Measurements from ENCODE around the gene NCK2. TPM values are rescaled to one million over a fixed set of nuclear protein-coding genes. Genes with fewer than 3 reads are reported as not detected.

NCK2 gene
- total RNA-seq, 3 donors from 2014 or later, result 71.6 to 79.1 (median 73.5) TPM

DNA sequence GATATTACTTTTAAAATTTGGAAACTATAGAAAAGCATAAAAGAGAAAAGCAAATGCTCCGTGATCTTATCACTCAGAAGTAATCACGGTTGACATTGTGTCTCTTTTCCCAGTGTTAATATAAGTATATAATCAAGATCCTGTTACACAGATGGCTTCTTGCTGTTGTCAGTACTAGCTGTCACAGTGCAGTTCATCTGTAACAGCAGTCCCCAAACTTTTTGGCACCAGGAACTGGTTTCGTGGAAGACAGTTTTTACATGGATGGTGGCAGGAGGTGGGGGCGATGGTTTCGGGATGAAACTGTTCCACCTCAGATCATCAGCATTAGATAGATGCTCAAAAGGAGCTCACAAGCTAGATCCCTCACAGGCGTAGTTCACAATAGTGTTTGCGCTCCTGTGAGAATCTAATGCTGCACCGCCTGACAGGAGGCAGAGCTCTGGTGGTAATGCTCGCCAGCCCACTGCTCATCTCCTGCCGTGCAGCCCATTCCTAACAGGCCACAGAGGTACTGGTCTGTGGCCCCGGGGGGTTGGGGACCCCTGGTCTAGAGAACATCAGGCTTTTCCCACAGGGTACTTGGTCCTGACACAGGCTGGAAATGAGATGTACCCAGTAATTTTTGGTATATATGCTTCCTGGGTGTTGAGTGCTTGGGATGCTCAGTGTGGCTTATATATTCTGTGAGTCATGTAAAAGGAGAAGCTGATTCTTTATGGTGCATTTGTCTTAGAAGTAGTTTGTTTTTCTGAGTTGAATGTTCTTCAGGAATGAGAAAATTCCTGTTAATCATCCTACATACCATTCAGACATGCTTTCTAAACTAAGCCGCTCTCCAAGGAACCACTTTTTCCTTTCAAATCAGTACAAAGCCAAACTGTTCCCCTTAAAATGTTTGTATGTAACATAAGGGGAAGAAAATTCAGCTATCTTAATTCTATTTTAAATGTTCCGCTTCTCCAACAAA is 121.8 kb downstream of the NCK2 start:
- ATAC-seq (no peak), DNase-seq (no peak)
- Mint-ChIP-seq H3K27me3 (ENCODE audit: low read depth) (no peaks in the 10 kb centered on the region), H3K4me3 (no peak overlapping the region), H3K9me3 (no peaks in the 10 kb centered on the region), H3K4me1 (ENCODE audit: low read depth) (peaks cover 88% of the 10 kb centered on the region), H3K36me3 (ENCODE audit: insufficient read depth) (peaks cover 33% of the 10 kb centered on the region)

DNA sequence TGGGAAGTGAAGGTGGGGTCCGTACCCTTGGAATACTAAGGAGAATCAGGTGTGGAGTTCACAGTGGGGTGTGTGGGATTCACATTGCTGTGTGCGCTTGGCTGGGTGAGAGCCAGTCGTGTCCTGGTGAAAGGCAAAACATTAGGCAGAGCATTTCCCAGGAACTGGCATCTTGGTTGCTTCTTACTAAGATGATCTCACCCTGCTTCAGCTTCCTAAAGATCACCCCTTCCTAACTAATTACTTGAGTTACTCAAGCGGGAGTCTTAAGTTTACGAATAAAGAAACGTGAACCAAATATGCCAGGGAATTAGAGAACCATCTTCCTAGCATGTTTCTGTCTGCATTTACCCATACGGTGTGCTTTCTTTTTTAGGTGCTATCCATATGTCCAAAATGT is 122.9 kb downstream of the NCK2 start:
- no peak for DNase-seq
- peaks cover 90% of the 10 kb centered on the region for H3K4me1 Mint-ChIP-seq (ENCODE audit: low read depth)
- H3K36me3 Mint-ChIP-seq (ENCODE audit: insufficient read depth), result peaks cover 37% of the 10 kb centered on the region
- no peaks in the 10 kb centered on the region for H3K27me3 Mint-ChIP-seq (ENCODE audit: low read depth)
- ATAC-seq, result no peak
- H3K4me3 Mint-ChIP-seq, result no peak overlapping the region
- H3K9me3 Mint-ChIP-seq, result no peaks in the 10 kb centered on the region

DNA sequence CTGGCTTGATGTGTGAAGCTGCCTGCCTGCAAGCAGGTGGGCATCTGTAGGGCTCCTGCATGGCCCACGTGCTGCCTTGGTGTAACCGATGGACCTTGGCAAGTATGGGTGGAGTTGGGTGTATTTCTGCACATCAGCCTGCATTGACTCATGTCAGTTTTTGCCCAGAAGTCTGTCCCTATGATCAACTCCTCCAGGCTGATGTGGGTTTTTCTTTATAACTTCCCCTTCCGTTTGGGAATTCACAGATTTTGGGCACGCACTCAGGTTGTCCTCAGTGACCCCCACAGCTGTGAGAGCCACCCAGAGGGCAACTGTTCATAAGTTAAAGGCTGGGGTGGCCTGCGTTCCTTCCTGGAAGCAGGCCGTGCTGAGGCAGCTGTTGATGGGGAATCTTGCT is 123.3 kb downstream of the NCK2 start:
- H3K36me3 Mint-ChIP-seq (ENCODE audit: insufficient read depth), result peaks cover 35% of the 10 kb centered on the region
- H3K4me3 Mint-ChIP-seq, result no peak overlapping the region
- DNase-seq (no peak), ATAC-seq (no peak)
- H3K4me1 Mint-ChIP-seq (ENCODE audit: low read depth), result peaks cover 90% of the 10 kb centered on the region
- no peaks in the 10 kb centered on the region for H3K9me3 Mint-ChIP-seq
- no peaks in the 10 kb centered on the region for H3K27me3 Mint-ChIP-seq (ENCODE audit: low read depth)

DNA sequence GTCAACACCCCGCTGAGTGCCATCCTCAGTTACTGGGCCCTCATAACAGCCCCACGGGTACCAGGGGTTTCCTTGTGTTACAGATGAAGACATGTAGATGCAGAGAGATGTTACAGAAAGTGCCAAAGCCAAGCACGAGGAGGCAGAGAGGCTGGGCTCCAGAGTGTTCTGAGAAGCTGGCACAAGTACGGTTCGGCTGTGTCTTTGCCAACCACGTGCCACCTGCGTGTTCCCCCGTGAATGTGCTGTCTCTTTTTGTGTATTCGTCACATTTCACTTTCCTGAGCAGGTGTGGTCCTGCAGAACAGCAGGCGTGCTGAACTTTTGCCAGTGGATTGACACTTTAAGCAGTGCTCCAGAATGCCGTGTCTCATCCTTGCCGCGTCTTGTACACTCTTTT is 124.6 kb downstream of the NCK2 start:
- ATAC-seq, result no peak
- Mint-ChIP-seq H3K9me3 (no peaks in the 10 kb centered on the region), H3K4me3 (no peak overlapping the region), H3K4me1 (ENCODE audit: low read depth) (peaks cover 90% of the 10 kb centered on the region), H3K36me3 (ENCODE audit: insufficient read depth) (peaks cover 29% of the 10 kb centered on the region), H3K27me3 (ENCODE audit: low read depth) (no peaks in the 10 kb centered on the region)
- no peak for DNase-seq

DNA sequence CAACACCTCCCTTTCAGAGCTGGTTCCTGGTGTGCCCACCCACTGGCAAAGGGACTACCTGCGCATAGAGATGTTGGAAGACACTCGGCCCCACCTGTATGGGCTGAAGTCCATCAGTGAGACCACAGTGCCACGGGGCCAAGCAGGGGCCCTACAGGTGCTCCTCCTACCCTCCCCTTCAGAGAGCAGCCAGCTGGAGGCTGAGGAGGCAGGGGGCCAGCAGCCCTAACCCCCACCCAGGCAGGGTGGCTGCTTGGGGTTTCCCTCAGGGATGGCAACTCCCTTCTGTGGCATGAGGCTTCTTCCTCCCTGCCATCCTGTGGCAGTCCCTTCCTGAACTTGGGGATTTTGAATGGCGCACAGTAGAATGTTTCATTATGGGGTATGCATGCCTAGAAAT is 125.3 kb downstream of the NCK2 start:
- Mint-ChIP-seq H3K4me1 (ENCODE audit: low read depth) (peaks cover 89% of the 10 kb centered on the region), H3K9me3 (no peaks in the 10 kb centered on the region), H3K4me3 (no peak overlapping the region), H3K27me3 (ENCODE audit: low read depth) (no peaks in the 10 kb centered on the region), H3K36me3 (ENCODE audit: insufficient read depth) (peaks cover 27% of the 10 kb centered on the region)
- DNase-seq (no peak), ATAC-seq (no peak)

DNA sequence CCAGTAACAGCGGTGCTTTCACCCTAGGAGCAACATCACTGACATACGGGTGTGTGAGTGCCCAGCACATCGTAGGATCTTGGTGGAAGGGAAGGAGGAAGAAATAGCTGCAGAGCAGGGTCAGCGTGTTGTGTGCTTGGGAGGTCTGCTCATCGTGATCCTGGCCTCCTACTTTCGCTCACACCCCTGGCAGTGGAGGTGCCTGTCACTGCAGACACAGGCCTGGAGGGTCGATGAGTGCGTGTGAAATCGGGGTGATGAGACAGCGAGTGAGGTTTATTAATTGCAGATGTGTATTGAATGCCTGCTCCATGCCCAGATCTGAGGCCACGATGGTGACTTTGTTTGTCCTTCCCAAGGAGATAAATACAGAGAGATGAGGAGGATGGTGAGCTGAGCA is 126.1 kb downstream of the NCK2 start:
- peaks cover 32% of the 10 kb centered on the region for H3K36me3 Mint-ChIP-seq (ENCODE audit: insufficient read depth)
- no peak for DNase-seq
- H3K27me3 Mint-ChIP-seq (ENCODE audit: low read depth), result no peaks in the 10 kb centered on the region
- no peaks in the 10 kb centered on the region for H3K9me3 Mint-ChIP-seq
- H3K4me3 Mint-ChIP-seq, result no peak overlapping the region
- no peak for ATAC-seq
- peaks cover 90% of the 10 kb centered on the region for H3K4me1 Mint-ChIP-seq (ENCODE audit: low read depth)

DNA sequence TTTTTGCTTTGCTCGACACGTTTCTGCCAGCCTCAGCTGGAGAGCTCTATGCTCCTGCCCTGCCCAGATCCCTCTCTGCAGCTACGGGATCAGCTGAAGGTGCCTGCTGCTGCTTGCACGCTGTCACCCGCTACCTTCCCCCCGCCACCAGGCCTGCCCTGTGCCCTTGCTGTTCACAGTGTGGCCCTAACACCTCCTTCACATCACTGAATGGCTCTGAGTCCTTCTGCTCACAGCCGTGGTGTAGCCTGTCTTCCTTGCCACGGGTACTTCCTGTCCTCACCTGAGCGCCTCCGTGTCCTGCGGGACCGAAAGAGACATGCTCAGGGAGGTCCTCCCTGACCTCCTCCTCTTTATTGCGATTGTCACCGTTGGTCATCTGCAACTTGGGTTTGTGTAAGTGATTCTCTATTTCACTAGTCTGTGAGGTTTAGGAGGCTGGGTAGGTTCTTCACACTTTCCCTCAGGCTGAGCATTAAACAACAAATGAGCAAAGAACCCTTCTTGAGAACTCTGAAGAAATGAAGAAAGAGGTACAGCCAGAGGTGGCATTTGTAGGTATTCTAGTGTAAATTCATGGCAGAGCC is 127.5 kb downstream of the NCK2 start:
- Mint-ChIP-seq H3K27me3 (ENCODE audit: low read depth) (no peaks in the 10 kb centered on the region), H3K9me3 (no peaks in the 10 kb centered on the region), H3K4me1 (ENCODE audit: low read depth) (peaks cover 93% of the 10 kb centered on the region), H3K36me3 (ENCODE audit: insufficient read depth) (peaks cover 40% of the 10 kb centered on the region), H3K4me3 (peak overlapping the region; percentile 13)
- DNase-seq (no peak), ATAC-seq (peak; percentile 20 to 26)

DNA sequence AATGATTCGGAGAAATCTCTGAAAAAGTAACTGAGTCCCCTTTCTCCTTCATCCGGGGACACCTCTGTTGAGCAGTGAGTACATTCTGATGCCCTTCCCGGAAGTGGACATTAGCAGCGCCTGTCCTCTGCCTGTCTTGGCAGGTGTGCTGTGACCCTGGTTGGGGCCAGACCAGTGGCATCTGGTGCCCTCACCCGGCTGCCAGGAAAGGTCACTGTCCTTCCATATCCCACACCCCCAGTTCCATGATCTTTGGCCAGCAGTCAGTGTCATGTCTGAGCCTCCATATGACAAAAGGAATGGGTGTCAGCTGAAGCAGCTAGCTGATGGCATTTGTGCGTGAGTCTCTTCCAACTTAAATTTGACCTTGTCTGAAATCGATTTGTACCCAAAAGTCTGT is 128.1 kb downstream of the NCK2 start:
- H3K4me3 Mint-ChIP-seq, result no peak overlapping the region
- no peaks in the 10 kb centered on the region for H3K9me3 Mint-ChIP-seq
- DNase-seq (no peak), ATAC-seq (no peak)
- no peaks in the 10 kb centered on the region for H3K27me3 Mint-ChIP-seq (ENCODE audit: low read depth)
- H3K36me3 Mint-ChIP-seq (ENCODE audit: insufficient read depth), result peaks cover 36% of the 10 kb centered on the region
- peaks cover 93% of the 10 kb centered on the region for H3K4me1 Mint-ChIP-seq (ENCODE audit: low read depth)

DNA sequence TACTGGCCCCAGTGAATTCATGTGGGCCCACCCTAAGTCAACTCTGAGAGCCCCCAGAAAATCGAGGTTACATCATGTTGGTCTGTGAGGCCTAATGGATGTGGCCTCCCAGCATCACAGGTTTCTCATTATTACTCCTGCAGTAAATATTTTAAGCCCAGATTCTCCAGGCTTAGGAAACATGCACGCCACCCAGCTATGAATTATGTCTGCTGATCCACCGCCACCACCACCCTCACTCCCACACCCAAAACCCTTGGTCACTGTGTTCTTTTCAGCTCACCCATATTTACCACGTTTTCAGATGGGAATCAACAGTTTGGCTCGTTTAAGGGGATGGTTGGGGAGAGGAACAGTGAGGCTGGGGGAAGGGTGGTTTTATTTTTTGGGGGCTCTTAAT is 128.6 kb downstream of the NCK2 start:
- Mint-ChIP-seq H3K9me3 (no peaks in the 10 kb centered on the region), H3K36me3 (ENCODE audit: insufficient read depth) (peaks cover 35% of the 10 kb centered on the region), H3K4me1 (ENCODE audit: low read depth) (peaks cover 93% of the 10 kb centered on the region), H3K4me3 (peak overlapping the region; percentile 33), H3K27me3 (ENCODE audit: low read depth) (no peaks in the 10 kb centered on the region)
- DNase-seq (no peak), ATAC-seq (peak; percentile 16 to 22)

DNA sequence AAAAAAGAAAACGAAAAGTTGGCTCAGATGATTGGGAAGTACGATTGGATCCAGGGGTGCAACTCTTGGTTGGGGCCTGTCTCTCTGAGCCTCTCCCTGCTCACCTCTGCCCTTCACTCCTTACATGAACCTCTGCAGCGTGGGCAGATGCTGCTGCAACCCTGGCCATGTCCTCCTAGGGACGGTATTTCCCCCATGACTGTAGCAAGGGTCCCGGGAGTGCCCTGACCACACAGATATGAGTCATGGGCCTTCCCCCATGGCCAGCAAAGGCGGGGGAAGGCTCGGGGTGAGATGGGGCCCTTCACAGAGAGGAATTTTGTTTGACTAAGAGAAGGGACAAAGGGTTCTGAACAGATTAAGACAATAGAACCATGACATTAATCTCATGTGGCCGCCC is 129.0 kb downstream of the NCK2 start:
- no peaks in the 10 kb centered on the region for H3K27me3 Mint-ChIP-seq (ENCODE audit: low read depth)
- no peaks in the 10 kb centered on the region for H3K9me3 Mint-ChIP-seq
- peak; percentile 65 for DNase-seq
- peaks cover 34% of the 10 kb centered on the region for H3K36me3 Mint-ChIP-seq (ENCODE audit: insufficient read depth)
- peaks cover 94% of the 10 kb centered on the region for H3K4me1 Mint-ChIP-seq (ENCODE audit: low read depth)
- peak overlapping the region; percentile 33 for H3K4me3 Mint-ChIP-seq
- ATAC-seq, result peak; percentile 85 to 87

DNA sequence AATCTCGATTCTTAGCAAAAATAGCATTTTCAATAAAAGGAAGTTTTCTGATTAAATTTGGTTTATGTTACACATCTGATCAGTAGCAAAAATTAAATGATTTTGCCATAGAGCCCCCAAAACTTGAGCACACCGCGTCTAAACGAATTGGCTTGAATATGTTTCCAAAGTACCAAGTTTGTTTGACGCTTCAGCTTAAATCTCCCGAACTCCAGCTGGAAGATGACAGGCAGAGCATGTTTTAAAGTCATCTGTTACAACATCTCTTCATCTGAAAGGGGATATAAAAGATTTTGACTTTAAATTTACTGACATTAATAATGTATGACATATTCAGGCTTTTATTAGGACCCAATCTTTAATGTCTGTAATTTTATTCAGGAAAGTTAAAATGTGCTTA is 129.8 kb downstream of the NCK2 start:
- peaks cover 41% of the 10 kb centered on the region for H3K36me3 Mint-ChIP-seq (ENCODE audit: insufficient read depth)
- no peaks in the 10 kb centered on the region for H3K27me3 Mint-ChIP-seq (ENCODE audit: low read depth)
- H3K9me3 Mint-ChIP-seq, result no peaks in the 10 kb centered on the region
- ATAC-seq (no peak), DNase-seq (no peak)
- peaks cover 95% of the 10 kb centered on the region for H3K4me1 Mint-ChIP-seq (ENCODE audit: low read depth)
- H3K4me3 Mint-ChIP-seq, result no peak overlapping the region

DNA sequence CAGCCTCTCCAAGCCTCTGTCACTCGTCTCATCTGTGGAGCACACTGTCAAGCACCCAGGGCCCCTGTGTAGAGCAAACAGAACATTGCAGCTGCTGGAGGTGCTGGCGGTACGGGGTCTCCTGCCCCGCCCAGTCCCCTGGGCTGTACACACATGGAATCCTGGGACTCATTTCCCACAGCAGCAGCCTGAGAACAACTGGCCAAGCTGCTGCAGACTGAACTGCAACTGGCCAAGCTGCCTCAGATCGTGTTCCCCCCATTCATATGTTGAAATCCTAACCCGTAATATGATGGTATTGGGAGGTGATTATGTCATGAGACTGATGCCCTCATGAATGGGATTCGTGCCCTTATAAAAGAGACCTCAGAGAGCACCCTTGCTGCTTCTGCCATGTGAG is 130.5 kb downstream of the NCK2 start:
- DNase-seq (no peak), ATAC-seq (no peak)
- Mint-ChIP-seq H3K36me3 (ENCODE audit: insufficient read depth) (peaks cover 44% of the 10 kb centered on the region), H3K9me3 (no peaks in the 10 kb centered on the region), H3K4me1 (ENCODE audit: low read depth) (peaks cover 94% of the 10 kb centered on the region), H3K27me3 (ENCODE audit: low read depth) (no peaks in the 10 kb centered on the region), H3K4me3 (no peak overlapping the region)

DNA sequence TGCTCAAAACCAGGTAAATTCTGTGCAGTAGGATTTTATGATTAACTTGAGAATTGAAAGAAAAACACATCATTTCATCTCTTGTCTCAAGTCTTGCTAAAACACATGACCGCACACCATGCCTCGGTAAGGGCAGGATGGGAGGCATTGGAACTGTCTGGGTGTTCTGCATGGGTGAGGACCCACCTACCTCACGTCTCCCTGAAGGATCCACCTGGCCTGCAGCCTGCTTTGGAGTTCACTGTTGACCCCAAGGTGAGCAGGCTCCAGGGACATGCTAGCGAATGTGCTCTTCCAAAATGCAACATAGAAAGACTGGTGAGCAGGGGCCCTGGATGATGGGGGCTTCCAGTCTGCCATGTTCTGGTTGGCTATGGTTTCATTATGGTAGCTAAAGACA is 131.5 kb downstream of the NCK2 start:
- DNase-seq, result no peak
- Mint-ChIP-seq H3K4me1 (ENCODE audit: low read depth) (peaks cover 88% of the 10 kb centered on the region), H3K4me3 (no peak overlapping the region), H3K27me3 (ENCODE audit: low read depth) (no peaks in the 10 kb centered on the region), H3K36me3 (ENCODE audit: insufficient read depth) (peaks cover 43% of the 10 kb centered on the region), H3K9me3 (no peaks in the 10 kb centered on the region)
- ATAC-seq, result no peak

DNA sequence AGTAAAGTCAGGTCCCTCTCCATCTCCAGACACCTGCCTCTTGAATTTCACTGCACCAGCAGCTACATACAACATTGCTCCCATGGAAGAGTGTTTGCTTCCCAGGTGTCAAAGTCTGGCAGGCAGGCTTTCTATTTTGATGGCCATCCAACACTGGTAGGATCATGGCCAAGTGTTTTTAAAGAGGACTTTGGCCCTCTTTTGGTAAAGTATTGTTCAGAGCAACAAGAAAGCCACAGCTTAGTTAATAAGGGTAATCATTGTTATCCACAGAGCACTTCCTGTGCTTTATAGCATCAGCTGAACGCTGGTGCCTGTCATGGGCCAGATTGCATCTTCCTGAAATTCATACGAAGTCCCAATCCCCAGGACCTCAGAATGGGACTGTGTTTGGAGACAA is 133.2 kb downstream of the NCK2 start:
- peaks cover 83% of the 10 kb centered on the region for H3K4me1 Mint-ChIP-seq (ENCODE audit: low read depth)
- ATAC-seq (no peak), DNase-seq (no peak)
- H3K9me3 Mint-ChIP-seq, result no peaks in the 10 kb centered on the region
- H3K27me3 Mint-ChIP-seq (ENCODE audit: low read depth), result no peaks in the 10 kb centered on the region
- no peak overlapping the region for H3K4me3 Mint-ChIP-seq
- peaks cover 50% of the 10 kb centered on the region for H3K36me3 Mint-ChIP-seq (ENCODE audit: insufficient read depth)

Data from activated T-cell treated with anti-CD3 and anti-CD28 coated beads, Interleukin-2, amount 50 U/mL, for 4 hours (primary cell).